ENCODE data around the gene INTS14. TPM values are rescaled to one million over a fixed set of nuclear protein-coding genes. Genes with fewer than 3 reads are reported as not detected.

The INTS14 gene
- polyA plus RNA-seq, 1 experiment = 56.6 TPM

DNA sequence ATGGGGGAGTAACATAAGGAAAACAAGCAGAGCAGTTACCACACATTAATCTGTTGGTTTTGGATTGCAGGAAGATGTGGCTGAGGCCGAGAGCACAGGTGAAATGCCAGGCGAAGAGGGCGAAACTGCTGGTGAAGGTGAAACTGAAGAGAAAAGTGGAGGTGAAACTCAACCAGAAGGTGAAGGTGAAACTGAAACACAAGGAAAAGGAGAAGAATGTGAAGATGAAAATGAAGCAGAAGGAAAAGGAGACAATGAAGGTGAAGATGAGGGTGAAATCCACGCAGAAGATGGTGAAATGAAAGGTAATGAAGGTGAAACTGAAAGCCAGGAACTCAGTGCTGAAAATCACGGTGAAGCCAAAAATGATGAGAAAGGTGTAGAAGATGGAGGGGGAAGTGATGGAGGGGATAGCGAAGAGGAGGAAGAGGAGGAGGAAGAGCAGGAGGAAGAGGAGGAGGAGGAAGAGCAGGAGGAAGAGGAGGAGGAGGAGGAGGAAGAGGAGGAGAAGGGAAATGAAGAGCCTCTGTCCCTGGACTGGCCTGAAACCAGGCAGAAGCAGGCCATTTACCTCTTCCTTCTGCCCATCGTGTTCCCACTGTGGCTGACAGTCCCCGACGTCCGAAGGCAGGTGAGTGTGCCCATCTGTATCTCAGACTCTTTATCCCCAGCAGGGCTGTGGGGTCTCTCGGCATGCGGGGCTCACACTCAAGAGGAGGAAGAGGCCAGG is 39.5 kb upstream of the INTS14 start:
- ChIA-PET POLR2A (no interaction called here), CTCF (interaction anchor here (1.6 to 2.8 kb wide), 2 partner anchors 11 to 13 kb away, joined by 4 to 15 read pairs; no protein-coding TSS in a partner anchor)
- TF ChIP-seq, protein P1, sequence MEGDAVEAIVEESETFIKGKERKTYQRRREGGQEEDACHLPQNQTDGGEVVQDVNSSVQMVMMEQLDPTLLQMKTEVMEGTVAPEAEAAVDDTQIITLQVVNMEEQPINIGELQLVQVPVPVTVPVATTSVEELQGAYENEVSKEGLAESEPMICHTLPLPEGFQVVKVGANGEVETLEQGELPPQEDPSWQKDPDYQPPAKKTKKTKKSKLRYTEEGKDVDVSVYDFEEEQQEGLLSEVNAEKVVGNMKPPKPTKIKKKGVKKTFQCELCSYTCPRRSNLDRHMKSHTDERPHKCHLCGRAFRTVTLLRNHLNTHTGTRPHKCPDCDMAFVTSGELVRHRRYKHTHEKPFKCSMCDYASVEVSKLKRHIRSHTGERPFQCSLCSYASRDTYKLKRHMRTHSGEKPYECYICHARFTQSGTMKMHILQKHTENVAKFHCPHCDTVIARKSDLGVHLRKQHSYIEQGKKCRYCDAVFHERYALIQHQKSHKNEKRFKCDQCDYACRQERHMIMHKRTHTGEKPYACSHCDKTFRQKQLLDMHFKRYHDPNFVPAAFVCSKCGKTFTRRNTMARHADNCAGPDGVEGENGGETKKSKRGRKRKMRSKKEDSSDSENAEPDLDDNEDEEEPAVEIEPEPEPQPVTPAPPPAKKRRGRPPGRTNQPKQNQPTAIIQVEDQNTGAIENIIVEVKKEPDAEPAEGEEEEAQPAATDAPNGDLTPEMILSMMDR (IDR thresholded peaks at IDR 0.05; ENCODE audit: low read depth, low read length) = no peak
- DNase-seq (ENCODE audit: low read depth, low spot score) = no peak
- Histone ChIP-seq H3K4me3 (ENCODE audit: low read depth, low read length) (no peak overlapping the region), H3K9me3 (ENCODE audit: control insufficient read depth, insufficient read depth, low read length) (no peaks in the 10 kb centered on the region), H3K27me3 (ENCODE audit: control insufficient read depth, insufficient read depth, low read length) (no peaks in the 10 kb centered on the region), H3K27ac (ENCODE audit: low read depth, low read length) (no peak overlapping the region)

DNA sequence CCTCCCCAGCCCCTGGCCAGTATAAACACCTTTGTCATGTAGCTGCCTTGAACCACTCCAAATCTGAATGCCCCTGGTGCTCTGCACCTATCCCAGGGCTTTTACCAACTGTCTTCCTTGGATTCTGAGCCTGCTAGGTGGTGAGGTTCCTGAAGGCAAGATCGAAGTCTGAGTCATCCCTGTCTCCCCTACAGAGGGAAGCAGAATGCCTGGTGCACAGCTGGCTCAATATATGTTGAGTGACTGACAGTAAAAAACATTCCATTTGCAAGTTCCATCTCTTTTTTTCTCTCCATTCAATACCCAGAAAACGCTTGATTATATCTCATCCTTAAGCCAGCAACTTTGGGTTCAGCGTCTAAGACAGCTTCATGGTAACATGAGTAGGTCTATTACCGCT is 35.6 kb upstream of the INTS14 start:
- ChIA-PET CTCF (interaction anchor here (1.6 kb wide), 1 partner anchor 9 kb away, joined by 8 read pairs; no protein-coding TSS in a partner anchor), POLR2A (no interaction called here)
- H3K27me3 ChIP-seq (ENCODE audit: control insufficient read depth, insufficient read depth, low read length) = no peaks in the 10 kb centered on the region
- no peak overlapping the region for H3K27ac ChIP-seq (ENCODE audit: low read depth, low read length)
- DNase-seq (ENCODE audit: low read depth, low spot score) = no peak
- TF ChIP-seq, protein P1 (IDR thresholded peaks at IDR 0.05; ENCODE audit: low read depth, low read length) = no peak
- H3K4me3 ChIP-seq (ENCODE audit: low read depth, low read length) = no peak overlapping the region
- H3K9me3 ChIP-seq (ENCODE audit: control insufficient read depth, insufficient read depth, low read length) = no peaks in the 10 kb centered on the region

DNA sequence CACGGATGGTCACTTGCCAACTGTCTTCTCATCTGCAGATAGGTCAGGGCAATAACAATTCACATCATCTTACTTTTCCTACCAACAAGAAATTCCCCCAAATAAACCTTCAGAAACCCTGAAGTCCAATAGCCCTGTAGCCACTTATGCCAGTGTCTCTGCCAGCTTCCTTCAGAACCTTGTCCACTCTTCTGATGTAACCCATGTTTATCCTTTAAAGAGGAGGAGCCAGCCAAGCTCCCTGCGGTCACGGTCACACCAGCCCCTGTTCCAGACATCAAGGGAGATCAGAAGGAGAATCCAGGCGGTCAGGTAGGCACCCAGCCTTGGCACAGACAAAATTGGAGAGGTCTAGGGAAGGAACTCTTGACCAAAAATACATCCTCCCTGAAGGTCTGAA is 34.5 kb upstream of the INTS14 start:
- POLR2A ChIA-PET = no interaction called here
- no peak overlapping the region for H3K4me3 ChIP-seq (ENCODE audit: low read depth, low read length)
- DNase-seq (ENCODE audit: low read depth, low spot score) = no peak
- no peaks in the 10 kb centered on the region for H3K9me3 ChIP-seq (ENCODE audit: control insufficient read depth, insufficient read depth, low read length)
- no peak overlapping the region for H3K27ac ChIP-seq (ENCODE audit: low read depth, low read length)
- no peaks in the 10 kb centered on the region for H3K27me3 ChIP-seq (ENCODE audit: control insufficient read depth, insufficient read depth, low read length)
- TF ChIP-seq, protein P1 (IDR thresholded peaks at IDR 0.05; ENCODE audit: low read depth, low read length) = no peak
- CTCF ChIA-PET = interaction anchor here (0.6 kb wide), 1 partner anchor 642 kb away, joined by 7 read pairs; no protein-coding TSS in a partner anchor

DNA sequence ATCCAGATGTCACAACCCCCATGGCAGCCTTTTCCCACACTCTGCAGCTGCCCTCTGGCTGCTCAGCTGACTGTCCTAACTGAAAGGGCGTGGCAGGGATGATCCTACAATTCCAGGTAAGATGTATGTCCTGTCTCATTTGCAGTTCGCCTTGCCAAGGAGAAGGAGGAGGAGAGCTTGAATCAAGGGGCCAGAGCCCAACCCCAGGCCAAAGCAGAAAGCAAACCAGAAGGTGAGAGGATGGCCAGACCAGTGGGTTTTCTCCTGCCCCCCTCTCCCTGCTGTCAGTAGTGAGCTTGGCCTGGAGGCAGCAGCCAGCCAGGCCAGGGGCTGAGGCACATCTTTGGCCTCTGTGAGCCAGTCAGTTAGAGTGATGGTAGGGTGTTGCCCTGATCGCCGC is 33.4 kb upstream of the INTS14 start:
- POLR2A ChIA-PET = no interaction called here
- Histone ChIP-seq H3K27ac (ENCODE audit: low read depth, low read length) (no peak overlapping the region), H3K27me3 (ENCODE audit: control insufficient read depth, insufficient read depth, low read length) (no peaks in the 10 kb centered on the region), H3K4me3 (ENCODE audit: low read depth, low read length) (no peak overlapping the region), H3K9me3 (ENCODE audit: control insufficient read depth, insufficient read depth, low read length) (no peaks in the 10 kb centered on the region)
- CTCF ChIA-PET = no interaction called here
- no peak for DNase-seq (ENCODE audit: low read depth, low spot score)
- TF ChIP-seq, protein P1 (IDR thresholded peaks at IDR 0.05; ENCODE audit: low read depth, low read length) = no peak

DNA sequence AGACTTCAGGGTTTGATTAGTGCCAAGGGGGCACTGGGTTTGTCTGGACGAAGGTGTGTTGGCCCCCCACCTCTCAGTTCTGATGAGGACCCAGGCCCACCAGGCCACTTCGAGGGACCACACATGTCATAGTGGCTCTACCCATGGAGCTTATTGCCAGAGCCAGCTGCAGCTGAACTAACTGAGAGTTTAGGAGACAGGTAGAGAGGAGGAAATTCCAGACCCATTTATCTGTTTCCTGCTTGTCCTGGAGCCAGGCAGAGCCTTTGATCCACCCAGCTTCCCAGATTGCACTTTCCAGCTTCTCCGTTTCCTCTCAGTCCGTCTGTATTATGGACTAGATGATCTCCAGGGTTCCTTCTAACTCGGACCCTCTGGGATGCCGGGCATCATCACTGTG is 31.7 kb upstream of the INTS14 start:
- Histone ChIP-seq H3K27ac (ENCODE audit: low read depth, low read length) (no peak overlapping the region), H3K4me3 (ENCODE audit: low read depth, low read length) (no peak overlapping the region), H3K27me3 (ENCODE audit: control insufficient read depth, insufficient read depth, low read length) (no peaks in the 10 kb centered on the region), H3K9me3 (ENCODE audit: control insufficient read depth, insufficient read depth, low read length) (no peaks in the 10 kb centered on the region)
- no peak for DNase-seq (ENCODE audit: low read depth, low spot score)
- ChIA-PET CTCF (interaction anchor here (1.4 kb wide), 1 partner anchor 9 kb away, joined by 3 read pairs; no protein-coding TSS in a partner anchor), POLR2A (no interaction called here)
- TF ChIP-seq, protein P1 (IDR thresholded peaks at IDR 0.05; ENCODE audit: low read depth, low read length) = no peak

Measured in AG04450 (cell line).